ENCODE data around the gene CELF2.
"Not testable (repeated sequence)": the region's sequence is repeated elsewhere in the genome, so short reads cannot be mapped to it uniquely, and the experiment has no call there.

The CELF2 gene

DNA sequence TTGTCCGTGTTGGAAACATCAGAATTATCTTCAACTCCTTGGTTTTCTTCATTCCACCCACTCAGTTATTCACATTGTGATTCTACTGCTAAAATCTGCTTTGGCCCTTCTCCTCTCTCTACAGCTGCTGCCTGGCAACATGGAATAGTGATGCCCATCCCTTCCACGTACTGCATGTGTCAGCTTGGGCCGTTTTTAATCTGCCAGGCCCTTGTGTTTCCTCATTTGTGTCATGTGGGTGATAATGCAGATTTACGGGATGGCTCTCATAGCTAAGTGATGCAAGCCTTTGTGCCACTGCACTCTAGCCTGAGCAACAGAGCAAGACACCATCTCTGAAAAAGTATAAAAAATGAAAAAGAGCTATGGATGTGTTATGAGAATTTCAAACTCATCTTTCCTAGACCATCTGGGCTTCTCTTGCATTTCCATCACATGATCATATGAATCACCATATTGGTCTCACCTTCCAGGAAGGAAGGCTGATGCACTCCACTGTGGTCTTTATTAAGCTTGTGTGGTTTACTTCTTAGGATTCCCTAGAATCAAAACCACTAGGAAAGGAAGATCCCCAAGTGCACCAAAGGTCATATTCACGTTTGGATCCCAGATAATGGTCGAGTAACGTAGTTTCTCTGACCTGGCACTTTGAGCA lies 20.6 kb upstream of the CELF2 start:
- Histone ChIP-seq H3K4me1 (ENCODE audit: control insufficient read depth, low read depth, low read length) (no peaks in the 10 kb centered on the region), H3K27me3 (ENCODE audit: insufficient read depth, low read length, poor library complexity) (no peaks in the 10 kb centered on the region), H2BK120ac (ENCODE audit: low read depth, low read length) (no peak overlapping the region), H3K27ac (ENCODE audit: low read depth, low read length) (no peak overlapping the region), H3K4me3 (ENCODE audit: low read length) (no peak overlapping the region), H2AK5ac (ENCODE audit: low read length) (no peak overlapping the region), H3K36me3 (ENCODE audit: control insufficient read depth, insufficient read depth, low read length) (no peaks in the 10 kb centered on the region), H2BK5ac (ENCODE audit: low read length) (no peak overlapping the region), H3K79me1 (ENCODE audit: low read length) (no peaks in the 10 kb centered on the region), H3K4ac (ENCODE audit: low read depth, low read length) (no peak overlapping the region), H4K5ac (ENCODE audit: low read length) (no peak overlapping the region), H3K23ac (ENCODE audit: low read length) (no peak overlapping the region), H2BK15ac (replicated peaks; ENCODE audit: low read depth) (no peak overlapping the region), H3K9ac (ENCODE audit: low read length) (no peak overlapping the region), H3K18ac (ENCODE audit: low read length) (no peak overlapping the region), H3K79me2 (ENCODE audit: control insufficient read depth, insufficient read depth, low read length) (no peaks in the 10 kb centered on the region), H3K56ac (ENCODE audit: low read length) (no peak overlapping the region), H3K4me2 (ENCODE audit: low read length) (no peak overlapping the region), H4K8ac (ENCODE audit: low read depth, low read length) (no peak overlapping the region)
- DNase-seq, result no peak
- WGBS (ENCODE audit: extremely low coverage, insufficient coverage, low lambda C conversion rate), result no CpG with 5 or more reads among the region's 7 CpGs

DNA sequence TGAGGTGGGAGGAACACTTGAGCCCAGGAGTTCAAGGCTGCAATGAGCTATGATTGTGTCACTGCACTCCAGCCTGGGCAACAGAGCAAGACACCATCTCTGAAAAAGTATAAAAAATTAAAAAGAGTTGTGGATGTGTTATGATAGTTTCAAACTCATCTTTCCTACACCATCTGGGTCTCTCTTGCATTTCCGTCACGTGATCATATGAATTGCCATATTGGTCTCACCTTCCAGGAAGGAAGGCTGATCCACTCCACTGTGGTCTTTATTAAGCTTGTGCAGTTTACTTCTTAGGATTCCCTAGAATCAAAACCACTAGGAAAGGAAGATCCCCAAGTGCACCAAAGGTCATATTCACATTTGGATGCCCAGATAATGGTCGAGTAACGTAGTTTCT lies 18.2 kb upstream of the CELF2 start:
- H3K56ac ChIP-seq (ENCODE audit: low read length), result not testable (repeated sequence)
- no CpG with 5 or more reads among the region's 4 CpGs for WGBS (ENCODE audit: extremely low coverage, insufficient coverage, low lambda C conversion rate)

DNA sequence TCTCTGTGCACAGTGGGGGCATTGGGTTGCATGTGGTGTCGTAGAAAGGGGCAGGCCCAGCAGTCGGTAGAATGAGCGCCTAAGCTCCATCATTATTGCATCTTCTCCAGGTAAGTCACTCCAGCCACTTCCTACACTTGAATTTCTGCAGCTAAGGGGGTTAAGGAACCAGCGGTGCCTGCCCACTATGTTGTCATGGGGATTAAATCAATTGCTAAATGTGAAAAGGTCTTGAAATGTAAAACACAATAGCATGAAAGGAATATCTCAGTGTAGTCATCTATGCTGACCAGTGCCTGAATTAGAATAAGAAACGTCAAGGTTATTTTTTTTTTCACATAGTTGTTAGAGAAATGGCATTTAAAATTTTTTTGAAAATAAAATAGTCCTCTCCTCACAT lies 15.2 kb upstream of the CELF2 start:
- Histone ChIP-seq H3K4me1 (ENCODE audit: control insufficient read depth, low read depth, low read length) (peaks cover 2% of the 10 kb centered on the region), H3K79me2 (ENCODE audit: control insufficient read depth, insufficient read depth, low read length) (no peaks in the 10 kb centered on the region), H2BK120ac (ENCODE audit: low read depth, low read length) (no peak overlapping the region), H3K27ac (ENCODE audit: low read depth, low read length) (no peak overlapping the region), H4K8ac (ENCODE audit: low read depth, low read length) (no peak overlapping the region), H3K18ac (ENCODE audit: low read length) (no peak overlapping the region), H3K4ac (ENCODE audit: low read depth, low read length) (no peak overlapping the region), H3K56ac (ENCODE audit: low read length) (no peak overlapping the region), H3K79me1 (ENCODE audit: low read length) (no peaks in the 10 kb centered on the region), H3K4me2 (ENCODE audit: low read length) (no peak overlapping the region), H3K23ac (ENCODE audit: low read length) (no peak overlapping the region), H3K27me3 (ENCODE audit: insufficient read depth, low read length, poor library complexity) (no peaks in the 10 kb centered on the region), H3K4me3 (ENCODE audit: low read length) (no peak overlapping the region), H4K5ac (ENCODE audit: low read length) (no peak overlapping the region), H2AK5ac (ENCODE audit: low read length) (no peak overlapping the region), H3K9ac (ENCODE audit: low read length) (no peak overlapping the region), H2BK15ac (replicated peaks; ENCODE audit: low read depth) (no peak overlapping the region), H3K36me3 (ENCODE audit: control insufficient read depth, insufficient read depth, low read length) (no peaks in the 10 kb centered on the region), H2BK5ac (ENCODE audit: low read length) (no peak overlapping the region)
- WGBS (ENCODE audit: extremely low coverage, insufficient coverage, low lambda C conversion rate), result no CpG with 5 or more reads among the region's 5 CpGs
- no peak for DNase-seq

More for the DNA sequence above, 18.2 kb upstream of the CELF2 start:
- not testable (repeated sequence) for H2BK15ac ChIP-seq (replicated peaks; ENCODE audit: low read depth); H3K4ac ChIP-seq (ENCODE audit: low read depth, low read length); H3K9ac ChIP-seq (ENCODE audit: low read length); DNase-seq; H3K79me2 ChIP-seq (ENCODE audit: control insufficient read depth, insufficient read depth, low read length); H3K4me3 ChIP-seq (ENCODE audit: low read length); H4K8ac ChIP-seq (ENCODE audit: low read depth, low read length); H2BK120ac ChIP-seq (ENCODE audit: low read depth, low read length); H3K4me2 ChIP-seq (ENCODE audit: low read length); H3K18ac ChIP-seq (ENCODE audit: low read length); H3K4me1 ChIP-seq (ENCODE audit: control insufficient read depth, low read depth, low read length); H3K27me3 ChIP-seq (ENCODE audit: insufficient read depth, low read length, poor library complexity); H3K36me3 ChIP-seq (ENCODE audit: control insufficient read depth, insufficient read depth, low read length); H2AK5ac ChIP-seq (ENCODE audit: low read length); H3K27ac ChIP-seq (ENCODE audit: low read depth, low read length); H2BK5ac ChIP-seq (ENCODE audit: low read length); H3K23ac ChIP-seq (ENCODE audit: low read length); H4K5ac ChIP-seq (ENCODE audit: low read length); H3K79me1 ChIP-seq (ENCODE audit: low read length)

DNA sequence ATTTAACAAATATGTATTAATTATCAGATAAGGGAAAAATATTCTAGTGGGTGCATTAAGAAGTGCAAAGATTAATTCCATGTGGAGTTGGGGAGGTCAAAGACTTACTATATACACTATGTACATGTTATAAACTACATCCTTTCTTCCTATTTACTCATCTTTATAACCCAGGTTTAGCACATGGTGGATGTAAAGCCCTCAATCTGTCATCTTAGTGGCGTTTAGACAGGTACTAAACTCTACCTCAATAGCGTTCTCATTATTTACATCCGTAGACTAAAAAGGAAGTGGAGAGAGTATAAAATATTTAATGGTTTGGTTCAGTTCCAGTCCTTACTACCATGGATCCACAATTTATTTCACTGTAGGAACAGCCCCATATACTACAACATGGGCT lies 14.8 kb upstream of the CELF2 start:
- no peak overlapping the region for H2AK5ac ChIP-seq (ENCODE audit: low read length)
- no peak overlapping the region for H3K4me3 ChIP-seq (ENCODE audit: low read length)
- no peak overlapping the region for H4K5ac ChIP-seq (ENCODE audit: low read length)
- no peak overlapping the region for H3K23ac ChIP-seq (ENCODE audit: low read length)
- no peak overlapping the region for H2BK120ac ChIP-seq (ENCODE audit: low read depth, low read length)
- no peaks in the 10 kb centered on the region for H3K79me1 ChIP-seq (ENCODE audit: low read length)
- no peak overlapping the region for H3K4ac ChIP-seq (ENCODE audit: low read depth, low read length)
- H4K8ac ChIP-seq (ENCODE audit: low read depth, low read length), result no peak overlapping the region
- no peaks in the 10 kb centered on the region for H3K27me3 ChIP-seq (ENCODE audit: insufficient read depth, low read length, poor library complexity)
- H2BK15ac ChIP-seq (replicated peaks; ENCODE audit: low read depth), result no peak overlapping the region
- no peaks in the 10 kb centered on the region for H3K36me3 ChIP-seq (ENCODE audit: control insufficient read depth, insufficient read depth, low read length)
- no peak overlapping the region for H3K18ac ChIP-seq (ENCODE audit: low read length)
- H3K56ac ChIP-seq (ENCODE audit: low read length), result no peak overlapping the region
- no peak overlapping the region for H3K9ac ChIP-seq (ENCODE audit: low read length)
- no CpG with 5 or more reads among the region's 3 CpGs for WGBS (ENCODE audit: extremely low coverage, insufficient coverage, low lambda C conversion rate)
- peaks cover 2% of the 10 kb centered on the region for H3K4me1 ChIP-seq (ENCODE audit: control insufficient read depth, low read depth, low read length)
- H3K79me2 ChIP-seq (ENCODE audit: control insufficient read depth, insufficient read depth, low read length), result no peaks in the 10 kb centered on the region
- H3K4me2 ChIP-seq (ENCODE audit: low read length), result no peak overlapping the region
- H3K27ac ChIP-seq (ENCODE audit: low read depth, low read length), result no peak overlapping the region
- H2BK5ac ChIP-seq (ENCODE audit: low read length), result no peak overlapping the region
- no peak for DNase-seq

DNA sequence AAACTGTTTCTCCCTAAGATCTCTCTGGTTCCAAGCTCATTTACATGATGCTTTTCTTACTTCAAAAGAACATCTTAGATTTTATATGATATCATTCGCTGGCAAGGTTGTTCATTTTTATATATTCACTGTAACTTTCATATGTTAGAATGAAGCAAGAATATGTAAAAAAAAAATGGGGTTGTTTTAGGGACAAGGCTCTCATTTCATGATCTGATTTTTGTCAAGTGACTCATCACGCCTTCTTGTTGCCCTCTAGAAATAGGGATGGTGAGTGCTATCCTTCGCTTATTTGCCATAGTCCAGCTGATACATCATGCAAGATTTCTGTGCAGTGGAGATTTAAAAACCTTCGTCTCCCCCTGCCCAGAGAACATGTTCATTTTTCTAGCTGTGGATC lies 14.0 kb upstream of the CELF2 start:
- Histone ChIP-seq H2BK120ac (ENCODE audit: low read depth, low read length) (no peak overlapping the region), H3K4me1 (ENCODE audit: control insufficient read depth, low read depth, low read length) (peaks cover 2% of the 10 kb centered on the region), H3K4ac (ENCODE audit: low read depth, low read length) (no peak overlapping the region), H3K4me3 (ENCODE audit: low read length) (no peak overlapping the region), H3K23ac (ENCODE audit: low read length) (no peak overlapping the region), H3K56ac (ENCODE audit: low read length) (no peak overlapping the region), H3K18ac (ENCODE audit: low read length) (no peak overlapping the region), H3K79me2 (ENCODE audit: control insufficient read depth, insufficient read depth, low read length) (no peaks in the 10 kb centered on the region), H3K27ac (ENCODE audit: low read depth, low read length) (no peak overlapping the region), H4K8ac (ENCODE audit: low read depth, low read length) (no peak overlapping the region), H2BK5ac (ENCODE audit: low read length) (no peak overlapping the region), H4K5ac (ENCODE audit: low read length) (no peak overlapping the region), H2BK15ac (replicated peaks; ENCODE audit: low read depth) (no peak overlapping the region), H3K27me3 (ENCODE audit: insufficient read depth, low read length, poor library complexity) (no peaks in the 10 kb centered on the region), H3K36me3 (ENCODE audit: control insufficient read depth, insufficient read depth, low read length) (no peaks in the 10 kb centered on the region), H3K9ac (ENCODE audit: low read length) (no peak overlapping the region), H2AK5ac (ENCODE audit: low read length) (no peak overlapping the region), H3K79me1 (ENCODE audit: low read length) (no peaks in the 10 kb centered on the region), H3K4me2 (ENCODE audit: low read length) (no peak overlapping the region)
- no CpG with 5 or more reads among the region's 4 CpGs for WGBS (ENCODE audit: extremely low coverage, insufficient coverage, low lambda C conversion rate)
- no peak for DNase-seq
